HepG2 (cell line): ENCODE data around the gene MAFF. TPM values are rescaled to one million over a fixed set of nuclear protein-coding genes. Genes with fewer than 3 reads are reported as not detected.

Experiments
- ARNT2 ChIP-seq: sonication (generic); formaldehyde crosslinking; IDR thresholded peaks from 2 replicates; pipeline ENCODE4 v1.8.0; 2022; ENCODE audit warnings: mild to moderate bottlenecking, low read depth, missing genetic modification reagents, moderate library complexity
- ARNTL ChIP-seq: sonication (generic); formaldehyde crosslinking; IDR thresholded peaks from 2 replicates; pipeline ENCODE4 v1.4.0; 2020; ENCODE audit warnings: mild to moderate bottlenecking, missing genetic modification reagents
- CSRNP1 ChIP-seq: sonication (generic); formaldehyde crosslinking; IDR thresholded peaks from 2 replicates; pipeline ENCODE4 v1.8.1; 2023; ENCODE audit warnings: mild to moderate bottlenecking, missing genetic modification reagents
- FOXA3 ChIP-seq: IDR thresholded peaks from 2 replicates; pipeline ENCODE4 v1.6.1; 2016; ENCODE audit warnings: missing genetic modification reagents, missing compliant biosample characterization
- FOXK2 ChIP-seq: fragments of 450-650 bp; IDR thresholded peaks from 2 replicates; pipeline ENCODE4 v1.6.1; 2016
- FOXO4 ChIP-seq: sonication (generic); formaldehyde crosslinking; conservative IDR thresholded peaks from 2 replicates; pipeline ENCODE4 v1.8.1; 2023; ENCODE audit warnings: missing genetic modification reagents
- HMGXB4 ChIP-seq, 2 experiments: sonication (generic) in 1 of 2; formaldehyde crosslinking in 1 of 2; IDR thresholded peaks; 2 replicates each; pipeline versions ENCODE4 v1.4.0 to v1.6.1; 2018 to 2020; ENCODE audit warnings: missing genetic modification reagents in 2 of 2, borderline replicate concordance in 1 of 2, low read depth in 1 of 2, mild to moderate bottlenecking in 1 of 2, missing biosample characterization in 1 of 2
- IRF1 ChIP-seq: sonication (generic); formaldehyde crosslinking; IDR thresholded peaks from 2 replicates; pipeline ENCODE4 v1.4.0; 2020; ENCODE audit warnings: low read depth, mild to moderate bottlenecking, missing genetic modification reagents
- MLXIP ChIP-seq: sonication (generic); formaldehyde crosslinking; IDR thresholded peaks from 2 replicates; pipeline ENCODE4 v1.9.0; 2021; ENCODE audit warnings: missing genetic modification reagents, borderline replicate concordance
- NR2C2 ChIP-seq: sonication (generic); formaldehyde crosslinking; IDR thresholded peaks from 2 replicates; pipeline ENCODE4 v1.4.0; 2020; ENCODE audit warnings: missing genetic modification reagents, mild to moderate bottlenecking, moderate library complexity, borderline replicate concordance
- SALL2 ChIP-seq: sonication (generic); formaldehyde crosslinking; IDR thresholded peaks from 2 replicates; pipeline ENCODE4 v1.8.1; 2023; ENCODE audit warnings: mild to moderate bottlenecking, missing genetic modification reagents, inconsistent platforms
- TFAP4 ChIP-seq: sonication (generic); IDR thresholded peaks from 2 replicates; pipeline ENCODE4 v1.6.1; 2016; ENCODE audit warnings: low read depth, borderline replicate concordance
- TGIF2 ChIP-seq: IDR thresholded peaks from 2 replicates; pipeline ENCODE4 v1.6.1; 2016; ENCODE audit warnings: control low read depth, missing compliant biosample characterization
- ZNF7 ChIP-seq: IDR thresholded peaks from 2 replicates; pipeline ENCODE4 v1.6.1; 2016; ENCODE audit warnings: missing biosample characterization, missing genetic modification reagents
- ZNF737 ChIP-seq: sonication (generic); formaldehyde crosslinking; IDR thresholded peaks from 2 replicates; pipeline ENCODE4 v1.5.0; 2020; ENCODE audit warnings: missing genetic modification reagents, mild to moderate bottlenecking, borderline replicate concordance
- ZUFSP ChIP-seq: sonication (generic); formaldehyde crosslinking; IDR thresholded peaks from 2 replicates; pipeline ENCODE4 v1.9.0; 2021; ENCODE audit warnings: missing genetic modification reagents, mild to moderate bottlenecking, borderline replicate concordance
- polyA plus RNA-seq, 8 experiments: library from polyadenylated mRNA; depleted of rRNA in 3 of 8; stranded (reverse) in 7 of 8; unstranded in 1 of 8; fragments of >200 nt; fragmentation: Illumina TruSeq in 4 of 8; extraction: Trizol in 4 of 8; gene quantifications; 2 replicates each; pipeline versions ENCODE4 v1.2.1 to v1.2.3, GENCODE V29; 2011 to 2016; ENCODE audit warnings: low read depth in 4 of 8, missing spikeins in 1 of 8, mixed read lengths in 1 of 8; ENCODE audit not compliant: insufficient read depth in 1 of 8
- total RNA-seq, 5 experiments: library from RNA; depleted of rRNA; stranded (reverse); fragments of >200 nt; fragmentation: Illumina TruSeq; extraction: Trizol; gene quantifications; 2 replicates each; pipeline ENCODE4 v1.2.3, GENCODE V29; 2016; ENCODE audit warnings: low read depth in 1 of 5

Gene MAFF
- total and polyA plus RNA-seq, 2 of the 13 experiments (the other 11 are each of a cell fraction or from before 2014, with no cell fraction given), result 5.4 to 14.3 TPM

GRCh38 chr22:38163844-38164550, 37.8 kb upstream of the MAFF start (continued):
- TF ChIP-seq FOXA3 (CRISPR knock-in tag) (peak; percentile 72), ZNF737 (CRISPR knock-in tag) (no peak), ZUFSP (CRISPR knock-in tag) (no peak), HMGXB4 (CRISPR knock-in tag; IDR thresholded peaks at IDR 0.05; ENCODE audit: borderline replicate concordance in 1 of 2, low read depth in 1 of 2) (peak in 1 of 2 experiments; percentile 32; a peak in 1 of 4 replicates), TFAP4 (peak; percentile 74; the same call in 1 of the 2 replicates), ARNT2 (no peak), NR2C2 (CRISPR knock-in tag) (peak; percentile 71), MLXIP (CRISPR knock-in tag) (no peak), CSRNP1 (no peak), IRF1 (CRISPR knock-in tag) (no peak), FOXK2 (no peak), FOXO4 (CRISPR knock-in tag) (no peak), ZNF7 (CRISPR knock-in tag) (peak; percentile 91), SALL2 (CRISPR knock-in tag) (no peak), TGIF2 (CRISPR knock-in tag) (peak; percentile 78), ARNTL (CRISPR knock-in tag) (peak; percentile 43; the same call in 1 of the 2 replicates)
